ENCODE results near the gene RIT1.

RIT1 gene

DNA sequence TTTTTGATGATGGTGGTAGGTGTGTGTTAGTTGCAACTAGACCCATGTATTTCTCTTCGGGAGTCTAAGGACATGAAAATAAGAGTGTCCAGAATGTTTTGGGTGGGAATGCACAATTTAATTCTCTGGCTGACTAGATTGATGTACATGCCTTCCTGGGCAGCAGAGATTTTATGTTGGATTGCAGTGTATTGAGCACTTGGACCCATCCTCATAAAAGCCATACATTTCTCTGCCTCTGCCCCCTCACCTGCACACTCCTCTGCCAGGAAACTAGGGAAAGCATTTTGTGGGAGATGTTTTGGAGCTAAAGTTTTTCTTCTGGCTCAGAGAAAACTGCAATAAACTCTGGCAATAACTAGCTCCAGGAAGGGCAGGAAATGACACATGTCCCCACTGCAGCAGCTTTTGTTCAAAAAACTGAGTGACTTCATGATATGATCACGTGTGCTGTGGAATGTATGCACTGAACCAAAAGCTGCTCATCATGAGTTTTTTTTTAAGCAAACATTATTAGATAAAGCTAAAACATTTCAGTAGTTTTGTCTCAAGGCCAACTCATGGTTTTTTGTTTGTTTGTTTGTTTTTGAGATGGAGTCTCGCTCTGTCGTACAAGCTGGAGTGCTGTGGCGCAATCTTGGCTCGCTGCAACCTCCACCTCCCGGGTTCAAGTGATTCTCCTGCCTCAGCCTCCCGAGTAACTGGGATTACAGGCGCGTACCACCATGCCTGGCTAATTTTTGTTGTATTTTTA is 17.6 kb downstream of the RIT1 start:
- H3K9ac ChIP-seq (ENCODE audit: low read depth, low read length, poor library complexity, severe bottlenecking) = peak overlapping the region; percentile 37
- H3K9me2 ChIP-seq (replicated peaks; ENCODE audit: low read depth, low read length) = no peaks in the 10 kb centered on the region
- no peaks in the 10 kb centered on the region for H3F3A ChIP-seq (ENCODE audit: low read depth)
- no peaks in the 10 kb centered on the region for H3K36me3 ChIP-seq (ENCODE audit: insufficient read depth, low read length)
- H3K4me3 ChIP-seq (ENCODE audit: low read length, poor library complexity, severe bottlenecking) = peak overlapping the region; percentile 7
- peak overlapping the region; percentile 64 for H2AFZ ChIP-seq (ENCODE audit: low read length)
- no peaks in the 10 kb centered on the region for H3K9me3 ChIP-seq (ENCODE audit: insufficient read depth, low read depth, low read length)
- H4K20me1 ChIP-seq (ENCODE audit: insufficient read depth, low read length, poor library complexity, severe bottlenecking) = no peaks in the 10 kb centered on the region
- peak overlapping the region; percentile 51 for H3K4me2 ChIP-seq (ENCODE audit: low read depth, low read length, poor library complexity, severe bottlenecking)
- H3K4me1 ChIP-seq (ENCODE audit: insufficient read depth, low read length, poor library complexity, severe bottlenecking) = peaks cover 6% of the 10 kb centered on the region
- no peaks in the 10 kb centered on the region for H3K79me2 ChIP-seq (ENCODE audit: insufficient read depth, low read length)
- no peak for TF ChIP-seq EZH2phosphoT487 (IDR thresholded peaks at IDR 0.05; ENCODE audit: borderline replicate concordance)
- TF ChIP-seq CTCF (conservative IDR thresholded peaks at IDR 0.05; ENCODE audit: low read length) = no peak
- H3K27me3 ChIP-seq (ENCODE audit: insufficient read depth, low read length, poor library complexity, severe bottlenecking) = no peaks in the 10 kb centered on the region

- H4K20me1 ChIP-seq (ENCODE audit: insufficient read depth, low read length, poor library complexity, severe bottlenecking) = no peaks in the 10 kb centered on the region
- H3K9ac ChIP-seq (ENCODE audit: low read depth, low read length, poor library complexity, severe bottlenecking) = peak overlapping the region; percentile 37
- H3K27me3 ChIP-seq (ENCODE audit: insufficient read depth, low read length, poor library complexity, severe bottlenecking) = no peaks in the 10 kb centered on the region
- H3K79me2 ChIP-seq (ENCODE audit: insufficient read depth, low read length) = no peaks in the 10 kb centered on the region
- peaks cover 6% of the 10 kb centered on the region for H3K4me1 ChIP-seq (ENCODE audit: insufficient read depth, low read length, poor library complexity, severe bottlenecking)
- H3K4me3 ChIP-seq (ENCODE audit: low read length, poor library complexity, severe bottlenecking) = no peak overlapping the region
- no peaks in the 10 kb centered on the region for H3F3A ChIP-seq (ENCODE audit: low read depth)
- H2AFZ ChIP-seq (ENCODE audit: low read length) = peak overlapping the region; percentile 64; the same call in 1 of the 2 replicates
- H3K36me3 ChIP-seq (ENCODE audit: insufficient read depth, low read length) = no peaks in the 10 kb centered on the region
- H3K9me3 ChIP-seq (ENCODE audit: insufficient read depth, low read depth, low read length) = no peaks in the 10 kb centered on the region
- TF ChIP-seq CTCF (conservative IDR thresholded peaks at IDR 0.05; ENCODE audit: low read length) (no peak), EZH2phosphoT487 (IDR thresholded peaks at IDR 0.05; ENCODE audit: borderline replicate concordance) (no peak)
- H3K4me2 ChIP-seq (ENCODE audit: low read depth, low read length, poor library complexity, severe bottlenecking) = peak overlapping the region; percentile 51
- no peaks in the 10 kb centered on the region for H3K9me2 ChIP-seq (replicated peaks; ENCODE audit: low read depth, low read length)
These were observed 18.4 kb downstream of the RIT1 start for GRCh38 chr1:155892796-155893195.

GRCh38 chr1:155890251-155890650 is 20.9 kb downstream of the RIT1 start:
- H3K4me3 ChIP-seq (ENCODE audit: low read length, poor library complexity, severe bottlenecking) = no peak overlapping the region
- no peak overlapping the region for H3K9ac ChIP-seq (ENCODE audit: low read depth, low read length, poor library complexity, severe bottlenecking)
- no peaks in the 10 kb centered on the region for H3K79me2 ChIP-seq (ENCODE audit: insufficient read depth, low read length)
- no peak overlapping the region for H3K4me2 ChIP-seq (ENCODE audit: low read depth, low read length, poor library complexity, severe bottlenecking)
- no peaks in the 10 kb centered on the region for H3K9me2 ChIP-seq (replicated peaks; ENCODE audit: low read depth, low read length)
- no peaks in the 10 kb centered on the region for H3K27me3 ChIP-seq (ENCODE audit: insufficient read depth, low read length, poor library complexity, severe bottlenecking)
- no peaks in the 10 kb centered on the region for H4K20me1 ChIP-seq (ENCODE audit: insufficient read depth, low read length, poor library complexity, severe bottlenecking)
- no peaks in the 10 kb centered on the region for H3F3A ChIP-seq (ENCODE audit: low read depth)
- TF ChIP-seq EZH2phosphoT487 (IDR thresholded peaks at IDR 0.05; ENCODE audit: borderline replicate concordance) (no peak), CTCF (conservative IDR thresholded peaks at IDR 0.05; ENCODE audit: low read length) (no peak)
- H3K4me1 ChIP-seq (ENCODE audit: insufficient read depth, low read length, poor library complexity, severe bottlenecking) = peaks cover 6% of the 10 kb centered on the region
- no peak overlapping the region for H2AFZ ChIP-seq (ENCODE audit: low read length)
- H3K9me3 ChIP-seq (ENCODE audit: insufficient read depth, low read depth, low read length) = no peaks in the 10 kb centered on the region
- H3K36me3 ChIP-seq (ENCODE audit: insufficient read depth, low read length) = no peaks in the 10 kb centered on the region
